GM06990 (cell line): ENCODE data around the gene NANOG.
"Not testable (repeated sequence)": the region's sequence is repeated elsewhere in the genome, so short reads cannot be mapped to it uniquely, and the experiment has no call there.

Experiments
- DNase-seq: peaks from one replicate; pipeline ENCODE4 v3.0.0-alpha.2; 2011; ENCODE audit not compliant: insufficient read length; ENCODE audit errors: extremely low read depth
- H3K27me3 ChIP-seq: replicated peaks from 2 replicates; pipeline ENCODE4 v1.6.0; 2011; ENCODE audit warnings: low read length; ENCODE audit not compliant: control insufficient read depth, insufficient read depth
- H3K36me3 ChIP-seq: 2 replicates; pipeline ENCODE4 v1.5.1; 2011; ENCODE audit warnings: low read length; ENCODE audit not compliant: control insufficient read depth, insufficient read depth
- H3K4me3 ChIP-seq: replicated peaks from 2 replicates; pipeline ENCODE4 v1.5.1; 2011; ENCODE audit warnings: low read depth, mild to moderate bottlenecking, control low read depth, low read length
- CTCF ChIP-seq: IDR thresholded peaks from 2 replicates; pipeline ENCODE4 v1.5.1; 2011; ENCODE audit warnings: low read length, control low read depth, mild to moderate bottlenecking, inconsistent platforms; ENCODE audit not compliant: insufficient read depth, poor library complexity, severe bottlenecking

NANOG gene

GRCh38 chr12:7784701-7785100 lies 4.5 kb upstream of the NANOG start:
- Histone ChIP-seq H3K27me3 (no peaks in the 10 kb centered on the region), H3K4me3 (no peak overlapping the region), H3K36me3 (no peaks in the 10 kb centered on the region)
- no peak for DNase-seq
- no peak for TF ChIP-seq CTCF

- TF ChIP-seq CTCF, result no peak
- Histone ChIP-seq H3K27me3 (no peaks in the 10 kb centered on the region), H3K4me3 (no peak overlapping the region), H3K36me3 (no peaks in the 10 kb centered on the region)
- DNase-seq, result no peak
Measured at GRCh38 chr12:7787574-7788293, 1.5 kb upstream of the NANOG start.

GRCh38 chr12:7788294-7788660 lies 925 bp upstream of the NANOG start:
- no peak for DNase-seq
- Histone ChIP-seq H3K4me3 (no peak overlapping the region), H3K27me3 (no peaks in the 10 kb centered on the region), H3K36me3 (no peaks in the 10 kb centered on the region)
- TF ChIP-seq CTCF, result no peak

GRCh38 chr12:7793211-7793610 lies 4.0 kb downstream of the NANOG start:
- Histone ChIP-seq H3K36me3 (no peaks in the 10 kb centered on the region), H3K27me3 (no peaks in the 10 kb centered on the region), H3K4me3 (no peak overlapping the region)
- no peak for TF ChIP-seq CTCF
- DNase-seq, result no peak

- H3K36me3 ChIP-seq, H3K27me3 ChIP-seq, H3K4me3 ChIP-seq, DNase-seq: not testable (repeated sequence)
Measured at GRCh38 chr12:7797269-7797668, 8.1 kb downstream of the NANOG start.

GRCh38 chr12:7797698-7798398 lies 8.6 kb downstream of the NANOG start:
- no peak for TF ChIP-seq CTCF
- Histone ChIP-seq H3K27me3 (no peaks in the 10 kb centered on the region), H3K4me3 (no peak overlapping the region), H3K36me3 (no peaks in the 10 kb centered on the region)
- no peak for DNase-seq

- H3K4me3 ChIP-seq, DNase-seq, H3K36me3 ChIP-seq, H3K27me3 ChIP-seq: not testable (repeated sequence)
Measured at GRCh38 chr12:7798750-7799308, 9.6 kb downstream of the NANOG start.
